Mammary epithelial cell (primary cell): ENCODE measurements around the gene PARP14.

Source experiments
- EZH2 ChIP-seq: IDR thresholded peaks from 2 replicates; pipeline ENCODE4 v1.6.1; 2012; ENCODE audit warnings: low read length, inconsistent platforms, borderline replicate concordance
- TF ChIP-seq, protein P1 (sequence below), 2 donors: IDR thresholded peaks in 1 of 2; conservative IDR thresholded peaks in 1 of 2; 2 replicates each; pipeline ENCODE4 v1.5.1; 2011 to 2012; ENCODE audit warnings: inconsistent platforms in 2 of 2, low read length in 2 of 2, mild to moderate bottlenecking in 2 of 2, control low read depth in 1 of 2, low read depth in 1 of 2; ENCODE audit not compliant: insufficient read depth in 1 of 2; ENCODE audit errors: extremely low read depth in 1 of 2

DNA sequence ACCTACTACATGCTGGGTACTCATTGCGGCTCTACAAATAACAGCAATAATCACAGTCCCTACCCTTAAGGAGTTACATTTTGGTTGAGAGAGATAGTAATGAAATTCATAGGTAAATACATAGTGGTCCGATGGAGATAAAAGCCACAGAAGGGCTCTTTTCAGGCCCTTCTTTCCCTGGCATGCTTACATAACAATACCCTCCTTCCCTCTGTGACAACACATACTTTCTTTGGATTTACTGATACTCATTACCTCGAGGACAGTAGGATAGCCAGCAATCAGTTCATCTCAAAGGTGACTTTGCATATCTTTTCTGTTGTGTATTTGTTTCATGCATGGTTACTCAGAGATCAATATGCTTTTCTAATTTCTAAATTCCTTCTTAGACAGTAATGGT is 58.5 kb downstream of the PARP14 start:
- TF ChIP-seq, protein P1, sequence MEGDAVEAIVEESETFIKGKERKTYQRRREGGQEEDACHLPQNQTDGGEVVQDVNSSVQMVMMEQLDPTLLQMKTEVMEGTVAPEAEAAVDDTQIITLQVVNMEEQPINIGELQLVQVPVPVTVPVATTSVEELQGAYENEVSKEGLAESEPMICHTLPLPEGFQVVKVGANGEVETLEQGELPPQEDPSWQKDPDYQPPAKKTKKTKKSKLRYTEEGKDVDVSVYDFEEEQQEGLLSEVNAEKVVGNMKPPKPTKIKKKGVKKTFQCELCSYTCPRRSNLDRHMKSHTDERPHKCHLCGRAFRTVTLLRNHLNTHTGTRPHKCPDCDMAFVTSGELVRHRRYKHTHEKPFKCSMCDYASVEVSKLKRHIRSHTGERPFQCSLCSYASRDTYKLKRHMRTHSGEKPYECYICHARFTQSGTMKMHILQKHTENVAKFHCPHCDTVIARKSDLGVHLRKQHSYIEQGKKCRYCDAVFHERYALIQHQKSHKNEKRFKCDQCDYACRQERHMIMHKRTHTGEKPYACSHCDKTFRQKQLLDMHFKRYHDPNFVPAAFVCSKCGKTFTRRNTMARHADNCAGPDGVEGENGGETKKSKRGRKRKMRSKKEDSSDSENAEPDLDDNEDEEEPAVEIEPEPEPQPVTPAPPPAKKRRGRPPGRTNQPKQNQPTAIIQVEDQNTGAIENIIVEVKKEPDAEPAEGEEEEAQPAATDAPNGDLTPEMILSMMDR (conservative IDR thresholded peaks at IDR 0.05 in 1 of 2, IDR thresholded peaks at IDR 0.05 in 1 of 2; ENCODE audit: extremely low read depth in 1 of 2, insufficient read depth in 1 of 2, low read depth in 1 of 2, low read length in 2 of 2), result no peak
- no peak for TF ChIP-seq EZH2
